ENCODE measurements around the gene CCPG1.
A peak's percentile ranks its signal among the peaks of the same experiment; 100 is the strongest.

The CCPG1 gene

GRCh38 chr15:55318588-55319494 lies 89.3 kb downstream of the CCPG1 start, which contains the start of the genes PIGB and PIGBOS1 (continued):
- TF ChIP-seq, protein P1, sequence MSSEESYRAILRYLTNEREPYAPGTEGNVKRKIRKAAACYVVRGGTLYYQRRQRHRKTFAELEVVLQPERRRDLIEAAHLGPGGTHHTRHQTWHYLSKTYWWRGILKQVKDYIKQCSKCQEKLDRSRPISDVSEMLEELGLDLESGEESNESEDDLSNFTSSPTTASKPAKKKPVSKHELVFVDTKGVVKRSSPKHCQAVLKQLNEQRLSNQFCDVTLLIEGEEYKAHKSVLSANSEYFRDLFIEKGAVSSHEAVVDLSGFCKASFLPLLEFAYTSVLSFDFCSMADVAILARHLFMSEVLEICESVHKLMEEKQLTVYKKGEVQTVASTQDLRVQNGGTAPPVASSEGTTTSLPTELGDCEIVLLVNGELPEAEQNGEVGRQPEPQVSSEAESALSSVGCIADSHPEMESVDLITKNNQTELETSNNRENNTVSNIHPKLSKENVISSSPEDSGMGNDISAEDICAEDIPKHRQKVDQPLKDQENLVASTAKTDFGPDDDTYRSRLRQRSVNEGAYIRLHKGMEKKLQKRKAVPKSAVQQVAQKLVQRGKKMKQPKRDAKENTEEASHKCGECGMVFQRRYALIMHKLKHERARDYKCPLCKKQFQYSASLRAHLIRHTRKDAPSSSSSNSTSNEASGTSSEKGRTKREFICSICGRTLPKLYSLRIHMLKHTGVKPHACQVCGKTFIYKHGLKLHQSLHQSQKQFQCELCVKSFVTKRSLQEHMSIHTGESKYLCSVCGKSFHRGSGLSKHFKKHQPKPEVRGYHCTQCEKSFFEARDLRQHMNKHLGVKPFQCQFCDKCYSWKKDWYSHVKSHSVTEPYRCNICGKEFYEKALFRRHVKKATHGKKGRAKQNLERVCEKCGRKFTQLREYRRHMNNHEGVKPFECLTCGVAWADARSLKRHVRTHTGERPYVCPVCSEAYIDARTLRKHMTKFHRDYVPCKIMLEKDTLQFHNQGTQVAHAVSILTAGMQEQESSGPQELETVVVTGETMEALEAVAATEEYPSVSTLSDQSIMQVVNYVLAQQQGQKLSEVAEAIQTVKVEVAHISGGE (tag by site-specific recombination; conservative IDR thresholded peaks at IDR 0.05; ENCODE audit: low read depth), result peak; percentile 90
- no peak for TF ChIP-seq ZBTB49 (tag by site-specific recombination; IDR thresholded peaks at IDR 0.05; ENCODE audit: low read depth)
- TF ChIP-seq ATF2 (tag by site-specific recombination; IDR thresholded peaks at IDR 0.05; ENCODE audit: low read depth), result 0 out of 2 replicates have a peak, but pooled peaks have one; percentile 4
- TF ChIP-seq, protein P2, sequence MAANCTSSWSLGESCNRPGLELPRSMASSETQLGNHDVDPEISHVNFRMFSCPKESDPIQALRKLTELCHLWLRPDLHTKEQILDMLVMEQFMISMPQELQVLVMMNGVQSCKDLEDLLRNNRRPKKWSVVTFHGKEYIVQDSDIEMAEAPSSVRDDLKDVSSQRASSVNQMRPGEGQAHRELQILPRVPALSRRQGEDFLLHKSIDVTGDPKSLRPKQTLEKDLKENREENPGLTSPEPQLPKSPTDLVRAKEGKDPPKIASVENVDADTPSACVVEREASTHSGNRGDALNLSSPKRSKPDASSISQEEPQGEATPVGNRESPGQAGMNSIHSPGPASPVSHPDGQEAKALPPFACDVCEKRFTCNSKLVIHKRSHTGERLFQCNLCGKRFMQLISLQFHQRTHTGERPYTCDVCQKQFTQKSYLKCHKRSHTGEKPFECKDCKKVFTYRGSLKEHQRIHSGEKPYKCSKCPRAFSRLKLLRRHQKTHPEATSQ (tag by site-specific recombination; IDR thresholded peaks at IDR 0.05), result no peak
- TF ChIP-seq ZFP37 (tag by site-specific recombination; IDR thresholded peaks at IDR 0.05), result 0 out of 2 replicates have a peak, but pooled peaks have one; percentile 57
- TF ChIP-seq ZBTB48 (tag by site-specific recombination; IDR thresholded peaks at IDR 0.05), result peak; percentile 88
- no peak for TF ChIP-seq ZNF292 (tag by site-specific recombination; IDR thresholded peaks at IDR 0.05; ENCODE audit: borderline replicate concordance, low read depth)
- TF ChIP-seq MEIS1 (CRISPR knock-in tag; IDR thresholded peaks at IDR 0.05; ENCODE audit: borderline replicate concordance), result no peak
- TF ChIP-seq ZNF629 (tag by site-specific recombination; IDR thresholded peaks at IDR 0.05), result peak; percentile 74
- peak; percentile 55; the same call in 1 of the 2 replicates for TF ChIP-seq ZNF518A (tag by site-specific recombination; conservative IDR thresholded peaks at IDR 0.05; ENCODE audit: low read depth)
- TF ChIP-seq PRDM1 (tag by site-specific recombination; IDR thresholded peaks at IDR 0.05), result no peak
- TF ChIP-seq ZNF24 (tag by site-specific recombination; IDR thresholded peaks at IDR 0.05), result 0 out of 2 replicates have a peak, but pooled peaks have one; percentile 23
- TF ChIP-seq ZNF624 (tag by site-specific recombination; IDR thresholded peaks at IDR 0.05), result no peak
- TF ChIP-seq, protein P3, sequence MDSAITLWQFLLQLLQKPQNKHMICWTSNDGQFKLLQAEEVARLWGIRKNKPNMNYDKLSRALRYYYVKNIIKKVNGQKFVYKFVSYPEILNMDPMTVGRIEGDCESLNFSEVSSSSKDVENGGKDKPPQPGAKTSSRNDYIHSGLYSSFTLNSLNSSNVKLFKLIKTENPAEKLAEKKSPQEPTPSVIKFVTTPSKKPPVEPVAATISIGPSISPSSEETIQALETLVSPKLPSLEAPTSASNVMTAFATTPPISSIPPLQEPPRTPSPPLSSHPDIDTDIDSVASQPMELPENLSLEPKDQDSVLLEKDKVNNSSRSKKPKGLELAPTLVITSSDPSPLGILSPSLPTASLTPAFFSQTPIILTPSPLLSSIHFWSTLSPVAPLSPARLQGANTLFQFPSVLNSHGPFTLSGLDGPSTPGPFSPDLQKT (IDR thresholded peaks at IDR 0.05; ENCODE audit: borderline replicate concordance, low read depth, low read length), result no peak
- TF ChIP-seq ZSCAN30 (tag by site-specific recombination; IDR thresholded peaks at IDR 0.05), result peak; percentile 83; the same call in 1 of the 2 replicates
